Measurements from ENCODE around the gene GNB3.

- TF ChIP-seq CTCF (IDR thresholded peaks at IDR 0.05) (no peak), REST (IDR thresholded peaks at IDR 0.05; ENCODE audit: insufficient read depth in 1 of 2, low read depth in 2 of 2, low read length in 1 of 2) (no peak), POLR2AphosphoS5 (IDR thresholded peaks at IDR 0.05; ENCODE audit: low read depth, low read length) (no peak), SIN3A (IDR thresholded peaks at IDR 0.05; ENCODE audit: borderline replicate concordance, insufficient read depth, low read depth, low read length) (no peak)
Measured at GRCh38 chr12:6826734-6827436, 13.8 kb upstream of the GNB3 start.
